Urothelium cell line (cell line): ENCODE measurements around the gene IL36A.

Experiments used
- DNase-seq: peaks from one replicate; pipeline ENCODE4 v3.0.0; 2011; ENCODE audit warnings: low spot score, mixed read lengths
- FAIRE-seq: peaks from 2 replicates; lab custom pipeline; 2011; peaks lifted over from hg19 to GRCh38; lab: Jason Lieb, UNC

Gene IL36A

GRCh38 chr2:113046465-113046864 is 41.2 kb downstream of the IL36A start:
- no peak for FAIRE-seq
- no peak for DNase-seq

- DNase-seq (no peak), FAIRE-seq (no peak)
Observed at GRCh38 chr2:113050921-113051895, 45.9 kb downstream of the IL36A start.

- FAIRE-seq (no peak), DNase-seq (no peak)
Observed at GRCh38 chr2:113052396-113052917, 47.2 kb downstream of the IL36A start, which contains the start of gene IL36B. Gene IL36B (minus strand): TSS chr2:113052867.

- FAIRE-seq, result no peak
- no peak for DNase-seq
Observed at GRCh38 chr2:113053666-113054065, 48.4 kb downstream of the IL36A start.

GRCh38 chr2:113054066-113054465 is 48.8 kb downstream of the IL36A start:
- DNase-seq (no peak), FAIRE-seq (no peak)

GRCh38 chr2:113056521-113056920 is 51.3 kb downstream of the IL36A start:
- no peak for DNase-seq
- no peak for FAIRE-seq

- FAIRE-seq, result no peak
- DNase-seq, result no peak
Observed at GRCh38 chr2:113057117-113057516, 51.9 kb downstream of the IL36A start.
